Liver (tissue), 3 donors: ENCODE data around the gene BMP6.

Experiments
- EGR1 ChIP-seq, 2 donors: IDR thresholded peaks; 2 replicates each; pipeline ENCODE4 v1.6.1; 2016 to 2018; ENCODE audit warnings: antibody characterized with exemption in 2 of 2, low read depth in 2 of 2
- HNF4G ChIP-seq: IDR thresholded peaks from 2 replicates; pipeline ENCODE4 v1.6.1; 2016; ENCODE audit warnings: antibody characterized with exemption
- RAD21 ChIP-seq, 2 donors: IDR thresholded peaks; 2 replicates each; pipeline ENCODE4 v1.6.1; 2016; ENCODE audit warnings: antibody characterized with exemption in 2 of 2, mild to moderate bottlenecking in 2 of 2
- REST ChIP-seq: IDR thresholded peaks from 2 replicates; pipeline ENCODE4 v1.6.1; 2016; ENCODE audit warnings: antibody characterized with exemption, mild to moderate bottlenecking
- TAF1 ChIP-seq: conservative IDR thresholded peaks from 2 replicates; pipeline ENCODE4 v1.6.1; 2016; ENCODE audit warnings: antibody characterized with exemption, mild to moderate bottlenecking
- ZBTB33 ChIP-seq: IDR thresholded peaks from 2 replicates; pipeline ENCODE4 v1.6.1; 2016; ENCODE audit warnings: antibody characterized with exemption
- TF ChIP-seq, protein P1 (sequence below): fragments of 150-350 bp; IDR thresholded peaks from 2 replicates; pipeline ENCODE4 v1.5.1; 2017; ENCODE audit warnings: improper control_type of control experiment, low read depth, low read length; ENCODE audit not compliant: missing input control
- TF ChIP-seq, protein P2 (sequence below): IDR thresholded peaks from 2 replicates; pipeline ENCODE4 v1.6.1; 2016; ENCODE audit warnings: antibody characterized with exemption
- donor health status: healthy.
- donor health status: healthy.

DNA sequence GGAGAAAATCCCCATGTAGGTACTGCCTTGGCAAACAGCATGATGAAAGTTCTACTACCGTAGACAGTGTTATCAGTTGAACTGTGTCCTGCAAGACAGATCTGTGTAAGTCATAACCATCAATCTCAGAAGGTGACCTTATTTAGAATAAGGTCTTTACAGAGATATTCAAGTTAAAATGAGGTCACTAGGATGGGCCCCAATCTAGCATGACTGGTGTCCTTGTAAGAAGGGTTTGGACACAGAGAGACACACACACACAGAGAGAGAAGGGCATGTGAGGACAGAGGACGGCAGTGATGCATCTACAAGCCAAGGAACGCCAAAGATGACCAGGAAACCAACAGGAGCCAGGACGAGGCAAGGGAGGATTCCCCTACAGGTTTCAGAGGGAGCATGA, 175.9 kb downstream of the BMP6 start:
- TF ChIP-seq, protein P1, sequence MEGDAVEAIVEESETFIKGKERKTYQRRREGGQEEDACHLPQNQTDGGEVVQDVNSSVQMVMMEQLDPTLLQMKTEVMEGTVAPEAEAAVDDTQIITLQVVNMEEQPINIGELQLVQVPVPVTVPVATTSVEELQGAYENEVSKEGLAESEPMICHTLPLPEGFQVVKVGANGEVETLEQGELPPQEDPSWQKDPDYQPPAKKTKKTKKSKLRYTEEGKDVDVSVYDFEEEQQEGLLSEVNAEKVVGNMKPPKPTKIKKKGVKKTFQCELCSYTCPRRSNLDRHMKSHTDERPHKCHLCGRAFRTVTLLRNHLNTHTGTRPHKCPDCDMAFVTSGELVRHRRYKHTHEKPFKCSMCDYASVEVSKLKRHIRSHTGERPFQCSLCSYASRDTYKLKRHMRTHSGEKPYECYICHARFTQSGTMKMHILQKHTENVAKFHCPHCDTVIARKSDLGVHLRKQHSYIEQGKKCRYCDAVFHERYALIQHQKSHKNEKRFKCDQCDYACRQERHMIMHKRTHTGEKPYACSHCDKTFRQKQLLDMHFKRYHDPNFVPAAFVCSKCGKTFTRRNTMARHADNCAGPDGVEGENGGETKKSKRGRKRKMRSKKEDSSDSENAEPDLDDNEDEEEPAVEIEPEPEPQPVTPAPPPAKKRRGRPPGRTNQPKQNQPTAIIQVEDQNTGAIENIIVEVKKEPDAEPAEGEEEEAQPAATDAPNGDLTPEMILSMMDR, result no peak
- no peak for TF ChIP-seq TAF1
- TF ChIP-seq EGR1 (IDR thresholded peaks at IDR 0.05; ENCODE audit: low read depth in 2 of 2), result no peak
- TF ChIP-seq REST, result no peak
- TF ChIP-seq, protein P2, sequence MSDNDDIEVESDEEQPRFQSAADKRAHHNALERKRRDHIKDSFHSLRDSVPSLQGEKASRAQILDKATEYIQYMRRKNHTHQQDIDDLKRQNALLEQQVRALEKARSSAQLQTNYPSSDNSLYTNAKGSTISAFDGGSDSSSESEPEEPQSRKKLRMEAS, result no peak
- TF ChIP-seq RAD21 (IDR thresholded peaks at IDR 0.05), result no peak
- no peak for TF ChIP-seq ZBTB33
- no peak for TF ChIP-seq HNF4G
